Adrenal gland (tissue), 5 donors: ENCODE measurements around the gene STX8.

ENCODE experiments used
- CTCF ChIP-seq, 6 experiments: fragments of 450-650 bp in 4 of 6; fragments of 200-600 bp in 2 of 6; sonication (generic) in 1 of 6; IDR thresholded peaks; 1 replicate in 5 of 6; 2 replicates in 1 of 6; pipeline versions ENCODE4 v1.5.1 to v1.8.0; 2016 to 2021; ENCODE audit warnings: antibody characterized with exemption in 6 of 6, mild to moderate bottlenecking in 2 of 6, moderate library complexity in 1 of 6
- POLR2A ChIP-seq, 2 donors: fragments of 450-650 bp; IDR thresholded peaks; one replicate each; pipeline ENCODE4 v1.6.1; 2017; ENCODE audit warnings: antibody characterized with exemption in 2 of 2, mild to moderate bottlenecking in 2 of 2, moderate library complexity in 1 of 2
- donor health status: DM: no; HTN: no; CAD: no.

- TF ChIP-seq POLR2A (IDR thresholded peaks at IDR 0.05) (no peak), CTCF (IDR thresholded peaks at IDR 0.05) (no peak)
These were observed 338.6 kb downstream of the STX8 start for GRCh38 chr17:9237053-9237410.
